Upper lobe of left lung (tissue), 6 donors: ENCODE data around the gene SELENOO. TPM values are rescaled to one million over a fixed set of nuclear protein-coding genes. Genes with fewer than 3 reads are reported as not detected.

ENCODE experiments used
- ATAC-seq, 2 donors: fragments of 200-7000 bp; cut with Tn5 transposase; one replicate each; pipeline ENCODE4 v1.9.1; 2022; ENCODE audit warnings: mild to moderate bottlenecking in 2 of 2, moderate library complexity in 2 of 2; ENCODE audit not compliant: low FRiP score in 2 of 2
- DNase-seq, 2 donors: peaks; one replicate each; pipeline ENCODE4 v3.0.0-alpha.2; 2019 to 2020
- H3K27ac ChIP-seq, 4 donors: fragments of 200-600 bp; sonication (generic); one replicate each; pipeline ENCODE4 v1.5.1; 2016 to 2019
- H3K27me3 ChIP-seq, 4 donors: fragments of 200-600 bp; sonication (generic); one replicate each; pipeline ENCODE4 v1.5.1; 2017 to 2019
- H3K36me3 ChIP-seq, 4 donors: fragments of 200-600 bp; sonication (generic); one replicate each; pipeline ENCODE4 v1.5.1; 2016 to 2019
- H3K4me1 ChIP-seq, 4 donors: fragments of 200-600 bp; sonication (generic); one replicate each; pipeline ENCODE4 v1.5.1; 2018 to 2019
- H3K4me3 ChIP-seq, 4 donors: fragments of 200-600 bp; sonication (generic); one replicate each; pipeline ENCODE4 v1.5.1; 2017 to 2019; ENCODE audit warnings: mild to moderate bottlenecking in 2 of 4, moderate library complexity in 1 of 4
- H3K9me3 ChIP-seq, 4 donors: fragments of 200-600 bp; sonication (generic); one replicate each; pipeline ENCODE4 v1.5.1; 2018 to 2019
- CTCF ChIP-seq, 6 experiments: fragments of 450-650 bp in 4 of 6; fragments of 200-600 bp in 2 of 6; sonication (generic) in 2 of 6; IDR thresholded peaks; one replicate each; pipeline ENCODE4 v1.5.1; 2016 to 2019; ENCODE audit warnings: antibody characterized with exemption in 6 of 6
- EP300 ChIP-seq, 4 donors: sonication (generic); formaldehyde crosslinking; IDR thresholded peaks; one replicate each; pipeline ENCODE4 v1.5.1; 2017; ENCODE audit warnings: antibody characterized with exemption in 4 of 4, control low read depth in 2 of 4
- POLR2A ChIP-seq, 4 donors: fragments of 450-650 bp; IDR thresholded peaks; one replicate each; pipeline ENCODE4 v1.5.1; 2016 to 2017; ENCODE audit warnings: antibody characterized with exemption in 4 of 4, mild to moderate bottlenecking in 2 of 4
- POLR2AphosphoS5 ChIP-seq, 2 donors: sonication (generic); formaldehyde crosslinking; IDR thresholded peaks; one replicate each; pipeline ENCODE4 v1.5.1; 2017; ENCODE audit warnings: antibody characterized with exemption in 2 of 2
- WGBS, 2 donors: methylation state at CpG; one replicate each; pipeline ENCODE4 v1.1.5; 2017 to 2018; 5-methylcytosine and 5-hydroxymethylcytosine counted together
- total RNA-seq, 6 donors: library from RNA; depleted of rRNA in 4 of 6; stranded (reverse); fragments of >200 nt in 4 of 6; gene quantifications; one replicate each; pipeline versions ENCODE4 v1.1.0 to v1.2.1, GENCODE V29; 2016 to 2021
- donor health status: DM: no; HTN: no; CAD: no; lungs with moderate emphysema.
- donor health status: DM: no; HTN: yes; CAD: no; lungs with severe emphysema.

SELENOO gene
- total RNA-seq, 6 donors from 2014 or later = 23.1 to 102 (median 28.9) TPM

- 60 to 68% methylated on average over 11 to 23 of the region's 23 CpGs for WGBS, 2 donors
- Histone ChIP-seq H3K9me3 (no peaks in the 10 kb centered on the region), H3K36me3 (peaks cover 7 to 64% (median 47%) of the 10 kb centered on the region in 4 donors)
These were observed 6.8 kb downstream of the SELENOO start for GRCh38 chr22:50207383-50208140.

GRCh38 chr22:50208430-50208938 lies 7.7 kb downstream of the SELENOO start:
- H3K4me1 ChIP-seq = peaks cover 13 to 48% (median 19%) of the 10 kb centered on the region in 4 donors
- DNase-seq (peak in 1 of 2 donors; percentile 66), ATAC-seq (no peak)
- no peak overlapping the region for H3K4me3 ChIP-seq
- no peak for TF ChIP-seq CTCF (IDR thresholded peaks at IDR 0.05)
- TF ChIP-seq POLR2A (IDR thresholded peaks at IDR 0.05) = no peak
- no peak for TF ChIP-seq POLR2AphosphoS5 (IDR thresholded peaks at IDR 0.05)
- TF ChIP-seq EP300 (IDR thresholded peaks at IDR 0.05) = no peak
- H3K27me3 ChIP-seq = no peaks in the 10 kb centered on the region
- WGBS, 2 donors = 85 to 92% methylated on average over 12 to 22 of the region's 22 CpGs
- peaks cover 7 to 69% (median 56%) of the 10 kb centered on the region in 4 donors for H3K36me3 ChIP-seq
- no peaks in the 10 kb centered on the region for H3K9me3 ChIP-seq
- H3K27ac ChIP-seq = no peak overlapping the region

More at GRCh38 chr22:50207383-50208140, 6.8 kb downstream of the SELENOO start:
- TF ChIP-seq CTCF (IDR thresholded peaks at IDR 0.05) (peak in 1 of 6 experiments; percentile 9), EP300 (IDR thresholded peaks at IDR 0.05) (no peak)
- Histone ChIP-seq H3K27ac (no peak overlapping the region), H3K4me1 (peaks cover 15 to 53% (median 21%) of the 10 kb centered on the region in 4 donors), H3K4me3 (no peak overlapping the region), H3K27me3 (no peaks in the 10 kb centered on the region)
- ATAC-seq (no peak), DNase-seq (peak; percentile 20 to 67)

- Histone ChIP-seq H3K36me3 (peaks cover 7 to 71% (median 60%) of the 10 kb centered on the region in 4 donors), H3K27me3 (no peaks in the 10 kb centered on the region), H3K27ac (no peak overlapping the region), H3K4me3 (no peak overlapping the region), H3K4me1 (peaks cover 13 to 45% (median 19%) of the 10 kb centered on the region in 4 donors), H3K9me3 (no peaks in the 10 kb centered on the region)
- WGBS, 2 donors = 90 to 91% methylated on average over 9 to 29 of the region's 31 CpGs
- ATAC-seq (no peak), DNase-seq (peak in 1 of 2 donors; percentile 75)
- TF ChIP-seq CTCF (IDR thresholded peaks at IDR 0.05) = no peak
- TF ChIP-seq POLR2A (IDR thresholded peaks at IDR 0.05) = no peak
- TF ChIP-seq POLR2AphosphoS5 (IDR thresholded peaks at IDR 0.05) = no peak
- no peak for TF ChIP-seq EP300 (IDR thresholded peaks at IDR 0.05)
These were observed 8.4 kb downstream of the SELENOO start for GRCh38 chr22:50208939-50209892.

- peaks cover 13 to 39% (median 19%) of the 10 kb centered on the region in 4 donors for H3K4me1 ChIP-seq
- WGBS, 2 donors = 44 to 58% methylated on average over 11 to 20 of the region's 20 CpGs
These were observed 9.1 kb downstream of the SELENOO start for GRCh38 chr22:50209893-50210292.

More at GRCh38 chr22:50209893-50210292, 9.1 kb downstream of the SELENOO start:
- Histone ChIP-seq H3K27ac (no peak overlapping the region), H3K27me3 (no peaks in the 10 kb centered on the region), H3K9me3 (no peaks in the 10 kb centered on the region), H3K36me3 (peaks cover 8 to 78% (median 67%) of the 10 kb centered on the region in 4 donors), H3K4me3 (no peak overlapping the region)
- TF ChIP-seq EP300 (IDR thresholded peaks at IDR 0.05) (no peak), POLR2AphosphoS5 (IDR thresholded peaks at IDR 0.05) (no peak), POLR2A (IDR thresholded peaks at IDR 0.05) (no peak), CTCF (IDR thresholded peaks at IDR 0.05) (peak; percentile 78 to 88 (median 84))
- DNase-seq (peak; percentile 68 to 87), ATAC-seq (peak; percentile 48 to 77)
